Naive thymus-derived CD4-positive, alpha-beta T cell (primary cell): ENCODE measurements around the gene CSRP3. TPM values are rescaled to one million over a fixed set of nuclear protein-coding genes. Genes with fewer than 3 reads are reported as not detected.

ENCODE experiments used
- ATAC-seq: fragments of 150-1000 bp; cut with Tn5 transposase; 2 replicates; pipeline ENCODE4 v1.10.0; 2021; ENCODE audit warnings: mild to moderate bottlenecking, moderate library complexity
- CTCF ChIA-PET: fragments of 350-600 bp; sonication (Branson Sonifier 250); formaldehyde crosslinking; loops from one replicate; lab custom pipeline; 2021; ENCODE audit warnings: antibody characterized with exemption; lab: Charles Lee
- POLR2A ChIA-PET: fragments of 350-600 bp; sonication (Branson Sonifier 250); formaldehyde crosslinking; loops from one replicate; lab custom pipeline; 2021; ENCODE audit warnings: antibody characterized with exemption, inconsistent platforms; lab: Charles Lee
- DNase-seq, 9 donors: peaks; one replicate each; pipeline versions ENCODE4 v3.0.0 to v3.0.0-alpha.2; 2020 to 2022; ENCODE audit warnings: mixed read lengths in 1 of 9
- H3K27ac ChIP-seq: one replicate; pipeline ENCODE4 v1.7.0; 2013; ENCODE audit warnings: mild to moderate bottlenecking, low read depth, low read length, moderate library complexity
- H3K27me3 ChIP-seq, 2 donors: one replicate each; pipeline ENCODE4 v1.7.0; 2013; ENCODE audit warnings: low read length in 2 of 2, mild to moderate bottlenecking in 2 of 2, moderate library complexity in 2 of 2; ENCODE audit not compliant: control insufficient read depth in 2 of 2, insufficient read depth in 2 of 2
- H3K36me3 ChIP-seq, 3 experiments: 1 replicate in 2 of 3; 2 replicates in 1 of 3; pipeline ENCODE4 v1.7.0; 2013; ENCODE audit warnings: low read length in 3 of 3, mild to moderate bottlenecking in 3 of 3, moderate library complexity in 1 of 3; ENCODE audit not compliant: insufficient read depth in 3 of 3, control insufficient read depth in 2 of 3
- H3K4me1 ChIP-seq, 2 donors: one replicate each; pipeline ENCODE4 v1.7.0; 2013; ENCODE audit warnings: low read length in 2 of 2, mild to moderate bottlenecking in 2 of 2, moderate library complexity in 1 of 2; ENCODE audit not compliant: control insufficient read depth in 2 of 2, insufficient read depth in 2 of 2
- H3K4me3 ChIP-seq: 2 replicates; pipeline ENCODE4 v1.7.0; 2013; ENCODE audit warnings: mild to moderate bottlenecking, low read length
- H3K9me3 ChIP-seq, 3 experiments: 1 replicate in 2 of 3; 2 replicates in 1 of 3; pipeline ENCODE4 v1.7.0; 2013; ENCODE audit warnings: low read length in 3 of 3; ENCODE audit not compliant: control insufficient read depth in 2 of 3
- H3K27ac Mint-ChIP-seq, 9 donors: one replicate each; pipeline ENCODE4 v1.8.0; 2020 to 2022; ENCODE audit warnings: mixed read lengths in 9 of 9, mild to moderate bottlenecking in 8 of 9, moderate library complexity in 5 of 9, inconsistent platforms in 2 of 9
- H3K27me3 Mint-ChIP-seq, 5 donors: one replicate each; pipeline ENCODE4 v1.8.0; 2021 to 2022; ENCODE audit warnings: mixed read lengths in 5 of 5, mild to moderate bottlenecking in 1 of 5
- H3K36me3 Mint-ChIP-seq, 5 donors: one replicate each; pipeline ENCODE4 v1.8.0; 2020 to 2022; ENCODE audit warnings: mixed read lengths in 5 of 5, mild to moderate bottlenecking in 3 of 5, inconsistent platforms in 1 of 5
- H3K4me1 Mint-ChIP-seq, 7 donors: one replicate each; pipeline ENCODE4 v1.8.0; 2020 to 2022; ENCODE audit warnings: mixed read lengths in 7 of 7, mild to moderate bottlenecking in 3 of 7, inconsistent platforms in 1 of 7
- H3K4me3 Mint-ChIP-seq, 10 donors: one replicate each; pipeline ENCODE4 v1.8.0; 2020 to 2022; ENCODE audit warnings: mild to moderate bottlenecking in 10 of 10, mixed read lengths in 10 of 10, moderate library complexity in 6 of 10, inconsistent platforms in 2 of 10
- H3K9me3 Mint-ChIP-seq, 11 donors: one replicate each; pipeline ENCODE4 v1.8.0; 2020 to 2022; ENCODE audit warnings: mixed read lengths in 11 of 11, mild to moderate bottlenecking in 4 of 11, inconsistent platforms in 1 of 11, moderate library complexity in 1 of 11
- intact Hi-C, 2 donors: fragments of 100-400 bp; cut with micrococcal nuclease; formaldehyde crosslinking; loops; one replicate each; pipeline ENCODE4 v1.15.1; 2023
- polyA plus RNA-seq, 2 donors: library from polyadenylated mRNA; unstranded; fragments of 300-500 nt; fragmentation: Illumina TruSeq; gene quantifications; one replicate each; pipeline ENCODE4 v1.2.3, GENCODE V29; 2021
- total RNA-seq, 6 experiments: library from RNA in 5 of 6; stranded (reverse) in 5 of 6; gene quantifications; 1 replicate in 5 of 6; 2 replicates in 1 of 6; pipeline ENCODE4 v1.2.3 and lab custom pipeline; 2021 to 2026

The CSRP3 gene
- total and polyA plus RNA-seq, 7 experiments from 2014 or later, result not detected

- no peak overlapping the region for H3K27ac Mint-ChIP-seq
- no peak overlapping the region for H3K4me3 ChIP-seq
Observed at GRCh38 chr11:19204836-19205235, 3.1 kb upstream of the CSRP3 start.

GRCh38 chr11:19200410-19201201, 1.2 kb downstream of the CSRP3 start:
- Mint-ChIP-seq H3K36me3 (peaks cover 0 to 3% (median 0%) of the 10 kb centered on the region in 5 donors), H3K27ac (no peak overlapping the region), H3K4me1 (peaks cover 0 to 2% (median 0%) of the 10 kb centered on the region in 7 donors), H3K27me3 (peaks cover 2 to 27% (median 11%) of the 10 kb centered on the region in 5 donors), H3K9me3 (peaks cover 0 to 1% (median 0%) of the 10 kb centered on the region in 11 donors), H3K4me3 (no peak overlapping the region)
- intact Hi-C loops, result no loop called here
- peaks cover 0 to 7% of the 10 kb centered on the region in 2 donors for H3K27me3 ChIP-seq
- CTCF ChIA-PET, result no interaction called here
- no peaks in the 10 kb centered on the region for H3K36me3 ChIP-seq
- no peaks in the 10 kb centered on the region for H3K4me1 ChIP-seq
- DNase-seq, result no peak
- no peaks in the 10 kb centered on the region for H3K9me3 ChIP-seq
- H3K27ac ChIP-seq, result no peak overlapping the region
- POLR2A ChIA-PET, result no interaction called here
- no peak for ATAC-seq
- no peak overlapping the region for H3K4me3 ChIP-seq

More at GRCh38 chr11:19204836-19205235, 3.1 kb upstream of the CSRP3 start:
- Mint-ChIP-seq H3K9me3 (peaks cover 0 to 2% (median 0%) of the 10 kb centered on the region in 11 donors), H3K36me3 (peaks cover 0 to 3% (median 0%) of the 10 kb centered on the region in 5 donors), H3K4me1 (peaks cover 0 to 2% (median 0%) of the 10 kb centered on the region in 7 donors), H3K4me3 (no peak overlapping the region), H3K27me3 (peaks cover 9 to 51% (median 29%) of the 10 kb centered on the region in 5 donors)
- DNase-seq (no peak), ATAC-seq (no peak)
- POLR2A ChIA-PET, result no interaction called here
- H3K27ac ChIP-seq, result no peak overlapping the region
- no peaks in the 10 kb centered on the region for H3K36me3 ChIP-seq
- H3K4me1 ChIP-seq, result no peaks in the 10 kb centered on the region
- H3K9me3 ChIP-seq, result no peaks in the 10 kb centered on the region
- intact Hi-C loops, result no loop called here
- peaks cover 0 to 7% of the 10 kb centered on the region in 2 donors for H3K27me3 ChIP-seq
- CTCF ChIA-PET, result no interaction called here

GRCh38 chr11:19199771-19200170, 2.0 kb downstream of the CSRP3 start:
- Histone ChIP-seq H3K4me1 (no peaks in the 10 kb centered on the region), H3K36me3 (no peaks in the 10 kb centered on the region), H3K4me3 (no peak overlapping the region), H3K9me3 (no peaks in the 10 kb centered on the region), H3K27me3 (peaks cover 0 to 7% of the 10 kb centered on the region in 2 donors), H3K27ac (no peak overlapping the region)
- Mint-ChIP-seq H3K27ac (no peak overlapping the region), H3K4me3 (no peak overlapping the region), H3K27me3 (peaks cover 2 to 27% (median 11%) of the 10 kb centered on the region in 5 donors), H3K4me1 (peaks cover 0 to 2% (median 0%) of the 10 kb centered on the region in 7 donors), H3K9me3 (peaks cover 0 to 1% (median 0%) of the 10 kb centered on the region in 11 donors), H3K36me3 (peaks cover 0 to 3% (median 0%) of the 10 kb centered on the region in 5 donors)
- ChIA-PET POLR2A (no interaction called here), CTCF (interaction anchor here (0.6 kb wide), 1 partner anchor 399 kb away, joined by 4 read pairs; no protein-coding TSS in a partner anchor)
- intact Hi-C loops, result no loop called here
- DNase-seq (no peak), ATAC-seq (no peak)

GRCh38 chr11:19199048-19199447, 2.7 kb downstream of the CSRP3 start:
- Mint-ChIP-seq H3K4me1 (peaks cover 0 to 2% (median 0%) of the 10 kb centered on the region in 7 donors), H3K9me3 (peaks cover 0 to 1% (median 0%) of the 10 kb centered on the region in 11 donors), H3K4me3 (no peak overlapping the region), H3K36me3 (peaks cover 0 to 3% (median 0%) of the 10 kb centered on the region in 5 donors), H3K27me3 (peaks cover 2 to 27% (median 11%) of the 10 kb centered on the region in 5 donors), H3K27ac (no peak overlapping the region)
- H3K27ac ChIP-seq, result no peak overlapping the region
- no peak for ATAC-seq
- H3K9me3 ChIP-seq, result no peaks in the 10 kb centered on the region
- H3K4me3 ChIP-seq, result no peak overlapping the region
- POLR2A ChIA-PET, result no interaction called here
- DNase-seq, result no peak
- no peaks in the 10 kb centered on the region for H3K36me3 ChIP-seq
- intact Hi-C loops, result no loop called here
- peaks cover 0 to 7% of the 10 kb centered on the region in 2 donors for H3K27me3 ChIP-seq
- CTCF ChIA-PET, result no interaction called here
- no peaks in the 10 kb centered on the region for H3K4me1 ChIP-seq

- peaks cover 2 to 13% (median 7%) of the 10 kb centered on the region in 5 donors for H3K27me3 Mint-ChIP-seq
- H3K4me1 Mint-ChIP-seq, result peaks cover 0 to 2% (median 0%) of the 10 kb centered on the region in 7 donors
- ATAC-seq (no peak), DNase-seq (no peak)
- H3K36me3 Mint-ChIP-seq, result no peaks in the 10 kb centered on the region
- ChIA-PET CTCF (no interaction called here), POLR2A (no interaction called here)
- no peak overlapping the region for H3K4me3 ChIP-seq
- H3K4me1 ChIP-seq, result no peaks in the 10 kb centered on the region
- intact Hi-C loops, result no loop called here
- H3K4me3 Mint-ChIP-seq, result no peak overlapping the region
- no peak overlapping the region for H3K27ac Mint-ChIP-seq
- no peaks in the 10 kb centered on the region for H3K36me3 ChIP-seq
- H3K27me3 ChIP-seq, result peaks cover 0 to 4% of the 10 kb centered on the region in 2 donors
- H3K27ac ChIP-seq, result no peak overlapping the region
- no peaks in the 10 kb centered on the region for H3K9me3 ChIP-seq
- peaks cover 0 to 1% (median 0%) of the 10 kb centered on the region in 11 donors for H3K9me3 Mint-ChIP-seq
Observed at GRCh38 chr11:19196432-19196831, 5.4 kb downstream of the CSRP3 start.

- no peaks in the 10 kb centered on the region for H3K36me3 ChIP-seq
- H3K27me3 Mint-ChIP-seq, result no peaks in the 10 kb centered on the region
- no peak overlapping the region for H3K4me3 ChIP-seq
- no peak overlapping the region for H3K4me3 Mint-ChIP-seq
- no peaks in the 10 kb centered on the region for H3K27me3 ChIP-seq
- H3K4me1 ChIP-seq, result no peaks in the 10 kb centered on the region
- intact Hi-C loops, result no loop called here
- DNase-seq (no peak), ATAC-seq (no peak)
- peak overlapping the region in 1 of 9 donors; percentile 30 for H3K27ac Mint-ChIP-seq
- ChIA-PET POLR2A (no interaction called here), CTCF (no interaction called here)
- peaks cover 0 to 1% (median 0%) of the 10 kb centered on the region in 11 donors for H3K9me3 Mint-ChIP-seq
- no peaks in the 10 kb centered on the region for H3K4me1 Mint-ChIP-seq
- no peaks in the 10 kb centered on the region for H3K9me3 ChIP-seq
- H3K36me3 Mint-ChIP-seq, result no peaks in the 10 kb centered on the region
- H3K27ac ChIP-seq, result no peak overlapping the region
Observed at GRCh38 chr11:19194620-19195308, 7.0 kb downstream of the CSRP3 start.
